GM13976 (cell line): ENCODE results near the gene PCAT6.

ENCODE experiments used
- DNase-seq: peaks from one replicate; pipeline ENCODE4 v3.0.0; 2012; ENCODE audit warnings: low spot score
- CTCF ChIP-seq: IDR thresholded peaks from 2 replicates; pipeline ENCODE4 v1.5.1; 2012; ENCODE audit warnings: borderline replicate concordance, mild to moderate bottlenecking; ENCODE audit not compliant: insufficient read depth; ENCODE audit errors: extremely low read depth, missing control alignments, control extremely low read depth
- in situ Hi-C: fragments of 300-500 bp; cut with MboI; formaldehyde crosslinking; loops from one replicate; pipeline ENCODE4 v1.12.0; 2022; ENCODE audit warnings: low sequenced_read_pairs, mixed read lengths, inconsistent platforms; ENCODE audit not compliant: unreplicated experiment

Gene PCAT6

DNA sequence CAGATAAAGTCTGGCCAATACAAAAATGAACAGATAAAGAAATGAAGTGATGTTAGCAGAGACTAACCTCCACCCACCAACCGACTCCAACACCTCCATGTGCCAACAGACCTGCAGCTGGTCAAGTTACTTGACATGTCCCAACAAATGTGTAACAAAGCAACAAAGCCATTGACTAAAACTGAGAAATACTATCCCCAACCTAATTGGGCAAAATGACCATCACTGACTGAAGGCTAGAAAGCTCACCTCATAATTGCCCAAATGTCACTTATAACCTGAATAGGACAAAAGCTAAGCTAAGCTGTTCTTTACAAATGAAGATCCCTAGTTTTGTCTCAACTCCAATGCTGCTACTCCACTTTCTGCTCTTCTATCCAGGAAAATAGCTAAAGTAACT is 10.0 kb upstream of the PCAT6 start:
- DNase-seq: no peak
- no peak for TF ChIP-seq CTCF
- in situ Hi-C loops: no loop called here

- in situ Hi-C loops: no loop called here
- DNase-seq: no peak
- no peak for TF ChIP-seq CTCF
Observed at GRCh38 chr1:202801175-202801574, 9.6 kb upstream of the PCAT6 start.

DNA sequence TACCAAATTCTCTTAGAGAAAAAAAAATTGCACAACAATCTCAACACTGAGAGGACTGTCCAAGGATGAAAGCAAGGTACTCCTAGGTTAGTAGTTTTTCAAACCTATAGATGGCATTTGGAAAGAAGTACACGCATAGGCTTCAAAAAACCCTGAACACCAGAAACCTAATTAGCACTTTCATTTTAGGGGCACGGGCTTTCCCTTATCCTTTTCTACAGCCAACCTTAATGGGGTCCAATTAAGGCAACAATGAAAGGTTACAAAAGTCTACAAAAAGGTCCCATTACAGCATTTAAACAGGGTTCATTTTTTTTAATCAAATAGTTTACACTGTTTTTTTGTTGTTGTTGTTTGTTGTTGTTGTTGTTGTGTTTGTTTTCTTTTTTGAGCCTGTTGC is 8.7 kb upstream of the PCAT6 start:
- in situ Hi-C loops: no loop called here
- no peak for TF ChIP-seq CTCF
- no peak for DNase-seq

DNA sequence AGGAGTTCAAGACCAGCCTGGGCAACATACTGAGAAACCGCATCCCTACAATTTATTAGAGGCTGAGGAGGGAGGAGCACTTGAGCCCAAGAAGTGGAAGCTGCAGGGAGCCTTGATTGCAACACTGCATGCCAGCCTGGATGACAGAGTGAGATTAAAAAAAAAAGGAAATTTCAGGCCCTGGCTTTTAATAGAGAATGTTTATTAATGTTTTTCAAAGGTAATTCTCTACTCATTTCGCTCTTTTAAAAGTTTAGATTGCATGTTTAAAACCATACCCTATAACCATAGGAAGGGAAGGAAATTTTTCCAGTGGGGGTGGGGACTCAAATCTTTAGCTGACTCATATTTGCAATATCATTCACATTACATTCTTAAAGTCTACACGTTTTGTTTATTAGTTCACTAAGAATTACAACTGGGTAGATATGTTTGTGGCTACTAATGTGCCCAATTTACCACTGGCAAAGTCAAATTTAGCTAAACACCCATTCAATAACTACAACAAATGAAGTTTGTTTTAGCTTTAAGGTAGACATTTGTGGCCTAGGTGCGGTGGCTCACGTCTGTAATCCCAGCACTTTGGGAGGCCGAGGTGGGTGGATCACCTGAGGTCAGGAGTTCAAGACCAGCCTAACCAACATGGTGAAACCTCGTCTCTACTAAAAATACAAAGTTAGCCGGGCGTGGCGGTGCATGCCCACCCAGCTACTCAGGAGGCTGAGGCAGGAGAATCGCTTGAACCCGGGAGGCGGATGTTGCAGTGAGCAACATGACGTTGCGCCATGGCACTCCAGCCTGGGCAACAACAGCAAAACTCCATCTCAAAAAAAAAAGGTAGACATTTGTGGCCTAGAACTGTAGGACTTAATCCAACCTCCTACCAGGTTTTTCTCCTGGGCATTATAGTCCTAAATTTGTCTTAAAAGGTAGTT is 7.5 kb upstream of the PCAT6 start:
- TF ChIP-seq CTCF: no peak
- no peak for DNase-seq
- in situ Hi-C loops: no loop called here

DNA sequence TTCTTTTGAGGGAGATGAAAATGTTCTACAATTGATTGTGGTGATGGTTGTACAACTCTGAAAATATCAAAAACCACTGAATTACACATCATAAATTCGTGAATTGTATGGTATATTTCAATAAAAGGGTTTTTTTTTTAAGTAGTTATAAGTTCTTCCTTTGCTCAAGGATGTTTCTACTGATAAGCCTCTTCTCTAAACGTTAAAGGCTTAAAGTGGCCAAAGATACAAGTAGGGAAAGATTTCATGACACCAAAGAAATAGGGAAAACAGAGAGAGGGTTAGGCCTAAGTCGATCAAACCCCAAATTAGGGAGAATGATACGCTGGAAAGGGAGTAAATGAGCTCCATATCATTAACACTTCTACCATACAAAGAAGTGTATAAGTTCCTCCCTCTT is 6.6 kb upstream of the PCAT6 start:
- in situ Hi-C loops: no loop called here

More for the DNA sequence above, 6.6 kb upstream of the PCAT6 start:
- TF ChIP-seq CTCF: no peak
- DNase-seq: no peak
